SK-N-SH (cell line): ENCODE data around the gene RCBTB2.

Source experiments
- CHD2 ChIP-seq: fragments of 150-350 bp; IDR thresholded peaks from 2 replicates; pipeline ENCODE4 v1.6.1; 2018; ENCODE audit warnings: low read length; ENCODE audit not compliant: partially characterized antibody
- CTCF ChIP-seq: fragments of 200-600 bp; sonication (generic); IDR thresholded peaks from 2 replicates; pipeline ENCODE4 v1.6.1; 2017; ENCODE audit warnings: antibody characterized with exemption, mild to moderate bottlenecking, moderate library complexity
- ELF1 ChIP-seq: IDR thresholded peaks from 2 replicates; pipeline ENCODE4 v1.4.0; 2012
- EP300 ChIP-seq, 2 experiments: IDR thresholded peaks; 2 replicates each; pipeline versions ENCODE4 v1.4.0 to v1.6.1; 2012; ENCODE audit warnings: borderline replicate concordance in 1 of 2, low read depth in 1 of 2, low read length in 1 of 2
- JUND ChIP-seq: IDR thresholded peaks from 2 replicates; pipeline ENCODE4 v1.4.0; 2012
- MAX ChIP-seq: IDR thresholded peaks from 2 replicates; pipeline ENCODE4 v1.4.0; 2012; ENCODE audit warnings: low read depth
- NRF1 ChIP-seq: IDR thresholded peaks from 2 replicates; pipeline ENCODE4 v1.6.1; 2012; ENCODE audit warnings: low read depth, mild to moderate bottlenecking, low read length
- PBX3 ChIP-seq: IDR thresholded peaks from 2 replicates; pipeline ENCODE4; 2012
- POLR2AphosphoS5 ChIP-seq: IDR thresholded peaks from 2 replicates; pipeline ENCODE4 v1.6.1; 2012; ENCODE audit warnings: low read depth, low read length
- RFX5 ChIP-seq: IDR thresholded peaks from 2 replicates; pipeline ENCODE4 v1.6.1; 2012; ENCODE audit warnings: mild to moderate bottlenecking, improper control_type of control experiment, low read length
- SIN3A ChIP-seq: IDR thresholded peaks from 2 replicates; pipeline ENCODE4 v1.6.1; 2012; ENCODE audit warnings: low read depth, mild to moderate bottlenecking, low read length, moderate library complexity, borderline replicate concordance
- TAF1 ChIP-seq: IDR thresholded peaks from 2 replicates; pipeline ENCODE4 v1.6.1; 2012; ENCODE audit warnings: low read depth, mild to moderate bottlenecking, low read length, moderate library complexity, borderline replicate concordance
- TEAD4 ChIP-seq: IDR thresholded peaks from 2 replicates; pipeline ENCODE4 v1.4.0; 2012; ENCODE audit warnings: mild to moderate bottlenecking, borderline replicate concordance; ENCODE audit not compliant: insufficient read depth
- ZBTB33 ChIP-seq: IDR thresholded peaks from 2 replicates; pipeline ENCODE4 v1.4.0; 2012; ENCODE audit warnings: low read depth, borderline replicate concordance

GRCh38 chr13:48551329-48551728 lies 18.4 kb upstream of the RCBTB2 start:
- no peak for TF ChIP-seq RFX5
- no peak for TF ChIP-seq MAX
- no peak for TF ChIP-seq SIN3A
- TF ChIP-seq POLR2AphosphoS5, result no peak
- no peak for TF ChIP-seq CTCF
- no peak for TF ChIP-seq ELF1
- no peak for TF ChIP-seq CHD2
- no peak for TF ChIP-seq EP300 (IDR thresholded peaks at IDR 0.05; ENCODE audit: borderline replicate concordance in 1 of 2, low read depth in 1 of 2, low read length in 1 of 2)
- no peak for TF ChIP-seq JUND
- TF ChIP-seq NRF1, result no peak
- TF ChIP-seq PBX3, result no peak
- no peak for TF ChIP-seq TAF1
- TF ChIP-seq ZBTB33, result no peak
- no peak for TF ChIP-seq TEAD4
